Chondrocyte (in vitro differentiated cells): ENCODE measurements around the gene BIRC3. TPM values are rescaled to one million over a fixed set of nuclear protein-coding genes. Genes with fewer than 3 reads are reported as not detected.
A peak's percentile ranks its signal among the peaks of the same experiment; 100 is the strongest.

ENCODE experiments used
- DNase-seq: peaks from one replicate; pipeline ENCODE4 v3.0.0; 2021; ENCODE audit warnings: mixed read lengths, low spot score
- H3K27ac Mint-ChIP-seq: one replicate; pipeline ENCODE4 v1.8.0; 2021; ENCODE audit warnings: mild to moderate bottlenecking, moderate library complexity, mixed read lengths; ENCODE audit not compliant: unreplicated experiment
- H3K27me3 Mint-ChIP-seq: 2 replicates; pipeline ENCODE4 v1.8.0; 2021; ENCODE audit warnings: low read depth, mixed read lengths
- H3K36me3 Mint-ChIP-seq: 2 replicates; pipeline ENCODE4 v1.8.0; 2021; ENCODE audit warnings: low read depth, mixed read lengths
- H3K4me1 Mint-ChIP-seq: 2 replicates; pipeline ENCODE4 v1.8.0; 2021; ENCODE audit warnings: low read depth, mild to moderate bottlenecking, mixed read lengths
- H3K4me3 Mint-ChIP-seq: one replicate; pipeline ENCODE4 v1.8.0; 2021; ENCODE audit warnings: mild to moderate bottlenecking, moderate library complexity, mixed read lengths; ENCODE audit not compliant: unreplicated experiment
- H3K9me3 Mint-ChIP-seq: 2 replicates; pipeline ENCODE4 v1.8.0; 2021; ENCODE audit warnings: low read depth, mixed read lengths
- CTCF ChIP-seq: fragments of 200-600 bp; sonication (generic); IDR thresholded peaks from 2 replicates; pipeline ENCODE4 v1.5.0; 2021; ENCODE audit warnings: antibody characterized with exemption, mild to moderate bottlenecking, moderate library complexity
- total RNA-seq: library from RNA; stranded (reverse); gene quantifications from 3 replicates; pipeline ENCODE4 v1.2.1, GENCODE V29; 2021

The BIRC3 gene
- total RNA-seq, 1 donor from 2014 or later = 0.40 TPM

- no peak overlapping the region for H3K4me3 Mint-ChIP-seq
- H3K9me3 Mint-ChIP-seq = no peaks in the 10 kb centered on the region
- TF ChIP-seq CTCF = no peak
- DNase-seq = no peak
- no peaks in the 10 kb centered on the region for H3K27me3 Mint-ChIP-seq
- no peak overlapping the region for H3K27ac Mint-ChIP-seq
- H3K4me1 Mint-ChIP-seq = peaks cover 29% of the 10 kb centered on the region
- no peaks in the 10 kb centered on the region for H3K36me3 Mint-ChIP-seq
These were observed 47.4 kb upstream of the BIRC3 start for GRCh38 chr11:102269927-102270326.

- Mint-ChIP-seq H3K4me1 (peaks cover 43% of the 10 kb centered on the region), H3K4me3 (no peak overlapping the region), H3K36me3 (no peaks in the 10 kb centered on the region), H3K27me3 (no peaks in the 10 kb centered on the region), H3K27ac (no peak overlapping the region), H3K9me3 (no peaks in the 10 kb centered on the region)
- no peak for TF ChIP-seq CTCF
- no peak for DNase-seq
These were observed 45.0 kb upstream of the BIRC3 start for GRCh38 chr11:102272047-102272824.

GRCh38 chr11:102274628-102275027 is 42.7 kb upstream of the BIRC3 start:
- Mint-ChIP-seq H3K27me3 (no peaks in the 10 kb centered on the region), H3K36me3 (no peaks in the 10 kb centered on the region), H3K4me1 (peaks cover 28% of the 10 kb centered on the region), H3K9me3 (no peaks in the 10 kb centered on the region), H3K27ac (no peak overlapping the region), H3K4me3 (no peak overlapping the region)
- TF ChIP-seq CTCF = no peak
- DNase-seq = no peak

GRCh38 chr11:102276362-102276761 is 40.9 kb upstream of the BIRC3 start:
- Mint-ChIP-seq H3K27ac (peak overlapping the region; percentile 64), H3K4me3 (no peak overlapping the region), H3K4me1 (peaks cover 27% of the 10 kb centered on the region), H3K9me3 (no peaks in the 10 kb centered on the region), H3K36me3 (no peaks in the 10 kb centered on the region), H3K27me3 (no peaks in the 10 kb centered on the region)
- TF ChIP-seq CTCF = no peak
- no peak for DNase-seq

- TF ChIP-seq CTCF = no peak
- Mint-ChIP-seq H3K27me3 (no peaks in the 10 kb centered on the region), H3K4me1 (peaks cover 27% of the 10 kb centered on the region), H3K27ac (peak overlapping the region; percentile 64), H3K36me3 (no peaks in the 10 kb centered on the region), H3K9me3 (no peaks in the 10 kb centered on the region), H3K4me3 (no peak overlapping the region)
- DNase-seq = no peak
These were observed 40.5 kb upstream of the BIRC3 start for GRCh38 chr11:102276783-102277182.
